HepG2 (cell line): ENCODE measurements around the gene PRPF38A. TPM values are rescaled to one million over a fixed set of nuclear protein-coding genes. Genes with fewer than 3 reads are reported as not detected.
A peak's percentile ranks its signal among the peaks of the same experiment; 100 is the strongest.

Experiments
- ATAD3A ChIP-seq: sonication (generic); formaldehyde crosslinking; IDR thresholded peaks from 2 replicates; pipeline ENCODE4 v1.4.0; 2020; ENCODE audit warnings: missing genetic modification reagents
- CREB3 ChIP-seq: sonication (generic); formaldehyde crosslinking; IDR thresholded peaks from 2 replicates; pipeline ENCODE4 v1.5.0; 2020; ENCODE audit warnings: missing genetic modification reagents
- CTCF ChIP-seq: sonication (generic); formaldehyde crosslinking; IDR thresholded peaks from 2 replicates; pipeline ENCODE4 v1.5.0; 2020; ENCODE audit warnings: mild to moderate bottlenecking, missing genetic modification reagents, moderate library complexity
- DNMT3B ChIP-seq: conservative IDR thresholded peaks from 2 replicates; pipeline ENCODE4 v1.6.1; 2016; ENCODE audit warnings: missing biosample characterization, control low read depth
- DR1 ChIP-seq: sonication (generic); formaldehyde crosslinking; IDR thresholded peaks from 2 replicates; pipeline ENCODE4 v1.8.0; 2021; ENCODE audit warnings: mild to moderate bottlenecking, missing genetic modification reagents, inconsistent platforms
- FOXO4 ChIP-seq: sonication (generic); formaldehyde crosslinking; conservative IDR thresholded peaks from 2 replicates; pipeline ENCODE4 v1.8.1; 2023; ENCODE audit warnings: missing genetic modification reagents
- HMGA1 ChIP-seq: sonication (generic); formaldehyde crosslinking; conservative IDR thresholded peaks from 2 replicates; pipeline ENCODE4 v1.4.0; 2020; ENCODE audit warnings: missing genetic modification reagents
- HNF4G ChIP-seq, 2 experiments: sonication (generic) in 1 of 2; formaldehyde crosslinking in 1 of 2; IDR thresholded peaks; 2 replicates each; pipeline versions ENCODE4 v1.4.0 to v1.6.1; 2011 to 2020; ENCODE audit warnings: borderline replicate concordance in 2 of 2, low read depth in 2 of 2, mild to moderate bottlenecking in 2 of 2, low read length in 1 of 2, missing genetic modification reagents in 1 of 2, moderate library complexity in 1 of 2
- KDM6A ChIP-seq: IDR thresholded peaks from 2 replicates; pipeline ENCODE4 v1.6.1; 2016; ENCODE audit warnings: low read depth
- PAXIP1 ChIP-seq: sonication (generic); formaldehyde crosslinking; conservative IDR thresholded peaks from 2 replicates; pipeline ENCODE4 v1.4.0; 2020; ENCODE audit warnings: mild to moderate bottlenecking, missing genetic modification reagents, moderate library complexity
- PHB2 ChIP-seq: fragments of 450-650 bp; IDR thresholded peaks from 2 replicates; pipeline ENCODE4 v1.6.1; 2018; ENCODE audit not compliant: partially characterized antibody
- RFXANK ChIP-seq: IDR thresholded peaks from 2 replicates; pipeline ENCODE4 v1.6.1; 2016
- ZBTB20 ChIP-seq: sonication (generic); formaldehyde crosslinking; IDR thresholded peaks from 2 replicates; pipeline ENCODE4 v1.8.1; 2023; ENCODE audit warnings: missing genetic modification reagents, low read depth, mild to moderate bottlenecking, borderline replicate concordance
- ZBTB42 ChIP-seq: sonication (generic); formaldehyde crosslinking; IDR thresholded peaks from 2 replicates; pipeline ENCODE4 v1.5.0; 2020; ENCODE audit warnings: mild to moderate bottlenecking, missing genetic modification reagents
- ZFP41 ChIP-seq: sonication (generic); formaldehyde crosslinking; IDR thresholded peaks from 2 replicates; pipeline ENCODE4 v1.4.0; 2020; ENCODE audit warnings: mild to moderate bottlenecking, missing genetic modification reagents, borderline replicate concordance
- ZIK1 ChIP-seq: sonication (generic); formaldehyde crosslinking; IDR thresholded peaks from 2 replicates; pipeline ENCODE4 v1.5.0; 2020; ENCODE audit warnings: mild to moderate bottlenecking, low read depth, missing genetic modification reagents, borderline replicate concordance
- ZNF124 ChIP-seq: sonication (generic); formaldehyde crosslinking; IDR thresholded peaks from 2 replicates; pipeline ENCODE4 v1.4.0; 2020; ENCODE audit warnings: missing genetic modification reagents
- ZNF224 ChIP-seq: sonication (generic); formaldehyde crosslinking; IDR thresholded peaks from 2 replicates; pipeline ENCODE4 v1.5.0; 2020; ENCODE audit warnings: mild to moderate bottlenecking, missing genetic modification reagents
- ZNF451 ChIP-seq: sonication (generic); formaldehyde crosslinking; IDR thresholded peaks from 2 replicates; pipeline ENCODE4 v1.5.0; 2020; ENCODE audit warnings: mild to moderate bottlenecking, missing genetic modification reagents
- ZNF605 ChIP-seq: sonication (generic); formaldehyde crosslinking; IDR thresholded peaks from 2 replicates; pipeline ENCODE4 v1.8.0; 2022; ENCODE audit warnings: mild to moderate bottlenecking, missing genetic modification reagents
- ZNF747 ChIP-seq: sonication (generic); formaldehyde crosslinking; IDR thresholded peaks from 2 replicates; pipeline ENCODE4 v1.8.1; 2023; ENCODE audit warnings: missing genetic modification reagents, mild to moderate bottlenecking, borderline replicate concordance
- ZNF781 ChIP-seq: sonication (generic); formaldehyde crosslinking; IDR thresholded peaks from 2 replicates; pipeline ENCODE4 v1.5.1; 2020; ENCODE audit warnings: borderline replicate concordance, mild to moderate bottlenecking, missing genetic modification reagents; ENCODE audit errors: not compliant biosample characterization
- polyA plus RNA-seq, 8 experiments: library from polyadenylated mRNA; depleted of rRNA in 3 of 8; stranded (reverse) in 7 of 8; unstranded in 1 of 8; fragments of >200 nt; fragmentation: Illumina TruSeq in 4 of 8; extraction: Trizol in 4 of 8; gene quantifications; 2 replicates each; pipeline versions ENCODE4 v1.2.1 to v1.2.3, GENCODE V29; 2011 to 2016; ENCODE audit warnings: low read depth in 4 of 8, missing spikeins in 1 of 8, mixed read lengths in 1 of 8; ENCODE audit not compliant: insufficient read depth in 1 of 8
- total RNA-seq, 5 experiments: library from RNA; depleted of rRNA; stranded (reverse); fragments of >200 nt; fragmentation: Illumina TruSeq; extraction: Trizol; gene quantifications; 2 replicates each; pipeline ENCODE4 v1.2.3, GENCODE V29; 2016; ENCODE audit warnings: low read depth in 1 of 5

Gene PRPF38A
- total and polyA plus RNA-seq, 2 of the 13 experiments (the other 11 are each of a cell fraction or from before 2014, with no cell fraction given), result 18.3 to 45.5 TPM

- peak; percentile 60 for TF ChIP-seq CTCF (CRISPR knock-in tag)
- TF ChIP-seq FOXO4 (CRISPR knock-in tag), result no peak
- no peak for TF ChIP-seq ZNF224 (CRISPR knock-in tag)
- 0 out of 2 replicates have a peak, but pooled peaks have one; percentile 40 for TF ChIP-seq PAXIP1
- no peak for TF ChIP-seq CREB3 (CRISPR knock-in tag)
- TF ChIP-seq HNF4G (IDR thresholded peaks at IDR 0.05; ENCODE audit: borderline replicate concordance, low read depth, low read length), result no peak
- peak; percentile 47 for TF ChIP-seq HNF4G (CRISPR knock-in tag; IDR thresholded peaks at IDR 0.05; ENCODE audit: borderline replicate concordance, low read depth)
- peak; percentile 86; the same call in 1 of the 2 replicates for TF ChIP-seq ZNF747
- TF ChIP-seq ZIK1 (CRISPR knock-in tag), result no peak
- no peak for TF ChIP-seq ZNF451 (CRISPR knock-in tag)
- TF ChIP-seq ZBTB20 (CRISPR knock-in tag), result peak; percentile 46; the same call in 1 of the 2 replicates
- no peak for TF ChIP-seq ZFP41 (CRISPR knock-in tag)
- no peak for TF ChIP-seq ZNF124 (CRISPR knock-in tag)
- no peak for TF ChIP-seq PHB2
- 0 out of 2 replicates have a peak, but pooled peaks have one; percentile 3 for TF ChIP-seq RFXANK
- TF ChIP-seq DNMT3B (CRISPR knock-in tag), result no peak; the same call in 1 of the 2 replicates
- TF ChIP-seq ZBTB42 (CRISPR knock-in tag), result no peak
- TF ChIP-seq DR1, result no peak; the same call in 1 of the 2 replicates
- no peak for TF ChIP-seq HMGA1 (CRISPR knock-in tag)
- no peak for TF ChIP-seq ATAD3A (CRISPR knock-in tag)
- TF ChIP-seq ZNF781 (CRISPR knock-in tag), result no peak
- peak; percentile 86 for TF ChIP-seq ZNF605 (CRISPR knock-in tag)
- no peak for TF ChIP-seq KDM6A (CRISPR knock-in tag)
Observed at GRCh38 chr1:52404116-52404974, at the start of gene PRPF38A, which contains the start of gene ORC1 (continued).
